Right lobe of liver (tissue), 6 donors: ENCODE results near the gene PRSS2. TPM values are rescaled to one million over a fixed set of nuclear protein-coding genes. Genes with fewer than 3 reads are reported as not detected.
"Not testable (repeated sequence)": the region's sequence is repeated elsewhere in the genome, so short reads cannot be mapped to it uniquely, and the experiment has no call there.

Experiments
- ATAC-seq, 4 donors: fragments of 200-7000 bp; cut with Tn5 transposase; one replicate each; pipeline ENCODE4 v1.9.1; 2020; ENCODE audit warnings: mild to moderate bottlenecking in 4 of 4, moderate library complexity in 4 of 4
- DNase-seq, 3 donors: peaks; one replicate each; pipeline ENCODE4 v3.0.0-alpha.2; 2020
- H3K27ac ChIP-seq, 3 donors: fragments of 200-600 bp; one replicate each; pipeline ENCODE4 v1.8.0; 2022
- H3K27me3 ChIP-seq, 2 donors: fragments of 200-600 bp; one replicate each; pipeline ENCODE4 v1.8.0; 2022
- H3K36me3 ChIP-seq, 4 donors: fragments of 200-600 bp; sonication (generic) in 1 of 4; one replicate each; pipeline versions ENCODE4 v1.5.1 to v1.8.0; 2017 to 2022; ENCODE audit warnings: control low read depth in 1 of 4
- H3K4me1 ChIP-seq, 4 donors: fragments of 200-600 bp; sonication (generic) in 1 of 4; one replicate each; pipeline versions ENCODE4 v1.5.1 to v1.8.0; 2017 to 2022; ENCODE audit warnings: control low read depth in 1 of 4
- H3K4me3 ChIP-seq, 3 donors: fragments of 200-600 bp; one replicate each; pipeline ENCODE4 v1.8.0; 2022
- H3K9me3 ChIP-seq, 4 donors: fragments of 200-600 bp; sonication (generic) in 1 of 4; one replicate each; pipeline versions ENCODE4 v1.5.1 to v1.8.0; 2017 to 2022; ENCODE audit warnings: control low read depth in 1 of 4
- POLR2A ChIP-seq: fragments of 450-650 bp; IDR thresholded peaks from one replicate; pipeline ENCODE4 v1.6.1; 2017; ENCODE audit warnings: antibody characterized with exemption, mild to moderate bottlenecking
- WGBS: methylation state at CpG from one replicate; pipeline ENCODE4 v1.1.6; 2018; ENCODE audit warnings: low coverage, low lambda C conversion rate; ENCODE audit not compliant: insufficient coverage; ENCODE audit errors: missing lambda C conversion rate; 5-methylcytosine and 5-hydroxymethylcytosine counted together
- intact Hi-C, 2 donors: fragments of 100-400 bp; cut with DNase I; formaldehyde crosslinking; loops; one replicate each; pipeline versions ENCODE4 v1.11.2 to v1.14.1; 2022
- total RNA-seq, 6 experiments: library from RNA; depleted of rRNA in 2 of 6; stranded (reverse); fragments of >200 nt in 2 of 6; fragmentation: NEBNext Ultra II Directional in 3 of 6; extraction: Animal tissue kit (Norgen Biotek cat#: 25700) in 3 of 6; gene quantifications; one replicate each; pipeline versions ENCODE4 v1.1.0 to v1.2.4, GENCODE V29; 2016 to 2023
- TF ChIP-seq, protein P1 (sequence below), 4 donors: fragments of 200-600 bp in 3 of 4; fragments of 450-650 bp in 1 of 4; IDR thresholded peaks; one replicate each; pipeline versions ENCODE4 v1.5.1 to v1.8.0; 2016 to 2022; ENCODE audit warnings: antibody characterized with exemption in 4 of 4, mild to moderate bottlenecking in 2 of 4
- donor health status: DM: no; HTN: yes; CAD: no.
- donor health status: DM: no; HTN: no; CAD: no.
- donor health status: DM: no; HTN: no; CAD: no.
- donor health status: DM: no; HTN: yes; CAD: no.
- donor health status: DM: no; HTN: yes; CAD: no.

PRSS2 gene
- total RNA-seq, 6 experiments from 2014 or later: 0.26 TPM; not detected in 5

DNA sequence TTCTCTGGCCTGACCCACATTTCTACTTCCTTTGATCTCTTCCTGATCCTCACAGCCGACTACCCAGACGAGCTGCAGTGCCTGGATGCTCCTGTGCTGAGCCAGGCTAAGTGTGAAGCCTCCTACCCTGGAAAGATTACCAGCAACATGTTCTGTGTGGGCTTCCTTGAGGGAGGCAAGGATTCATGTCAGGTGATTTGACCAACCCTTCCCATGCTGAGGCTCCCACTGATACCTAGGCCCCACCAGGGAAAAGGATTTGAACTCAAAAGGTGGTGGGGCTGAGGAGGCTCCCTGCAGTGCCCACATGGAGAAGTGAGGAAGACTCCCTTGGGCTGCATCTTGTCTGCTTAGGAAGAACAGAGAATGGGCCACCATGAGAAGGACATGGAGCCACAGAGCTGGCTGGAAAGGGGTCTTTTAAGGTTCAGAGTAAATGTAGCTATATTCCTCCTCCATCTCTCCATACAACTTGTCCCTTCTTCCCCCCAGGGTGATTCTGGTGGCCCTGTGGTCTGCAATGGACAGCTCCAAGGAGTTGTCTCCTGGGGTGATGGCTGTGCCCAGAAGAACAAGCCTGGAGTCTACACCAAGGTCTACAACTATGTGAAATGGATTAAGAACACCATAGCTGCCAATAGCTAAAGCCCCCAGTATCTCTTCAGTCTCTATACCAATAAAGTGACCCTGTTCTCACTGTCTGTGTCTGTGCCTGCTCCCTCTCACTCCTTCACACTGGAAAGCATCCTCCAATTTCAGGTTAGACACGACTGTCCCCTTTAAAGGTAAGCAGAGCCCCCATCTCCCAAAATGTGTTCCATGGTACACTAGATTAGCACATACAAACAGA is 18.2 kb upstream of the PRSS2 start:
- Histone ChIP-seq H3K36me3 (no peaks in the 10 kb centered on the region), H3K4me1 (no peaks in the 10 kb centered on the region), H3K4me3 (no peak overlapping the region), H3K9me3 (no peaks in the 10 kb centered on the region), H3K27me3 (no peaks in the 10 kb centered on the region), H3K27ac (no peak overlapping the region)
- TF ChIP-seq, protein P1, sequence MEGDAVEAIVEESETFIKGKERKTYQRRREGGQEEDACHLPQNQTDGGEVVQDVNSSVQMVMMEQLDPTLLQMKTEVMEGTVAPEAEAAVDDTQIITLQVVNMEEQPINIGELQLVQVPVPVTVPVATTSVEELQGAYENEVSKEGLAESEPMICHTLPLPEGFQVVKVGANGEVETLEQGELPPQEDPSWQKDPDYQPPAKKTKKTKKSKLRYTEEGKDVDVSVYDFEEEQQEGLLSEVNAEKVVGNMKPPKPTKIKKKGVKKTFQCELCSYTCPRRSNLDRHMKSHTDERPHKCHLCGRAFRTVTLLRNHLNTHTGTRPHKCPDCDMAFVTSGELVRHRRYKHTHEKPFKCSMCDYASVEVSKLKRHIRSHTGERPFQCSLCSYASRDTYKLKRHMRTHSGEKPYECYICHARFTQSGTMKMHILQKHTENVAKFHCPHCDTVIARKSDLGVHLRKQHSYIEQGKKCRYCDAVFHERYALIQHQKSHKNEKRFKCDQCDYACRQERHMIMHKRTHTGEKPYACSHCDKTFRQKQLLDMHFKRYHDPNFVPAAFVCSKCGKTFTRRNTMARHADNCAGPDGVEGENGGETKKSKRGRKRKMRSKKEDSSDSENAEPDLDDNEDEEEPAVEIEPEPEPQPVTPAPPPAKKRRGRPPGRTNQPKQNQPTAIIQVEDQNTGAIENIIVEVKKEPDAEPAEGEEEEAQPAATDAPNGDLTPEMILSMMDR (IDR thresholded peaks at IDR 0.05): no peak
- no peak for TF ChIP-seq POLR2A
- ATAC-seq: no peak
- intact Hi-C loops: no loop called here
- DNase-seq: no peak
- 41% methylated on average over 3 of the region's 3 CpGs for WGBS

DNA sequence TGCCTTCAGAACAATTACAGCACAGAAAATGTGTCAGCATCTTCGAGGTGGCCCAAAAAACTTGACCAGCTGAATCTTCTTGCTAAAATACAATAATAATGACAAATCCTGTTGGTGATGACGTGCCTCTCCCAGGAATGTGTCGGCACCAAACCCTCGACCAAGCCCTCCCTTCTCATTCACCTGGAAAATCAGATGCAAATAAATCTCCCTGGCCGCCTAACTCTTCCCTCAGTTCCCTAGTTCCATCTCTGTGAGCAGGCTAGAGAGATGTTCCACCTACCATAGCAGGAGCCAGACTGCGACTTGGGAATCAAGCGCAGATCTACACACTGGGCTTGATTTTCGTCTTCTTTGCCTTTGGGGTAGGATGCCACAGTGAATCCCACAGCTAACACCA is 17.4 kb upstream of the PRSS2 start:
- DNase-seq (no peak), ATAC-seq (no peak)
- Histone ChIP-seq H3K36me3 (no peaks in the 10 kb centered on the region), H3K9me3 (no peaks in the 10 kb centered on the region), H3K4me1 (no peaks in the 10 kb centered on the region), H3K27ac (no peak overlapping the region), H3K4me3 (no peak overlapping the region), H3K27me3 (no peaks in the 10 kb centered on the region)
- WGBS: 79% methylated on average over 8 of the region's 8 CpGs
- TF ChIP-seq, protein P1 (IDR thresholded peaks at IDR 0.05): no peak
- TF ChIP-seq POLR2A: no peak
- intact Hi-C loops: no loop called here

DNA sequence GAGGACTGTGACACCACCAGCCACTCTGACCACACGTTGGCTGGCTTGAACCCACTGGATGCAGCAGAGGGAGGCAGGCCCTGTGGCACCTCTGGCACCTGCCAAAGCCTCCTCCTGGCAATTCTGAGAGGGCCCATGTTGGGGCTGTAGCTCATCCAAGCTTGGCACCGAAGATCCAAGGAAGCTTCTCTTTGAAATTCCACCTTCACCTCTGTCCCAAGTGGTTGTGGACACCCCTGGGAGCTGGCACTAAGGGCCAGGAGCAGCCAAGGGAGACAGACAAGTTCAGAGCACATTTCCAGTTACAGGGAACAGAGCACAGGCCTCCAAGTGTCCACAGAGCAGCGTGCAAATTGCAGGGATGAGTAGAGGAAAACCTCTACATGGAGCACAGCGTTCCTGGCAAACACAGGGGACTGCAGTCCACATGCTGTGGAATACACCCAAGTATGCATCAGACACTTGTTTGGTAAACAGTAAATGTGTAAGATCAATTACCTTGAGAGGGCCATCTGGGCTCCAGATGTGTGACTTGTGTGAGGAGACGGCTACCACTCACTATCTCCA is 16.8 kb upstream of the PRSS2 start:
- H3K9me3 ChIP-seq, DNase-seq, H3K36me3 ChIP-seq, ATAC-seq, H3K4me1 ChIP-seq, H3K27ac ChIP-seq, H3K27me3 ChIP-seq, H3K4me3 ChIP-seq, intact Hi-C loops: not testable (repeated sequence)
- 58% methylated on average over 4 of the region's 5 CpGs for WGBS

DNA sequence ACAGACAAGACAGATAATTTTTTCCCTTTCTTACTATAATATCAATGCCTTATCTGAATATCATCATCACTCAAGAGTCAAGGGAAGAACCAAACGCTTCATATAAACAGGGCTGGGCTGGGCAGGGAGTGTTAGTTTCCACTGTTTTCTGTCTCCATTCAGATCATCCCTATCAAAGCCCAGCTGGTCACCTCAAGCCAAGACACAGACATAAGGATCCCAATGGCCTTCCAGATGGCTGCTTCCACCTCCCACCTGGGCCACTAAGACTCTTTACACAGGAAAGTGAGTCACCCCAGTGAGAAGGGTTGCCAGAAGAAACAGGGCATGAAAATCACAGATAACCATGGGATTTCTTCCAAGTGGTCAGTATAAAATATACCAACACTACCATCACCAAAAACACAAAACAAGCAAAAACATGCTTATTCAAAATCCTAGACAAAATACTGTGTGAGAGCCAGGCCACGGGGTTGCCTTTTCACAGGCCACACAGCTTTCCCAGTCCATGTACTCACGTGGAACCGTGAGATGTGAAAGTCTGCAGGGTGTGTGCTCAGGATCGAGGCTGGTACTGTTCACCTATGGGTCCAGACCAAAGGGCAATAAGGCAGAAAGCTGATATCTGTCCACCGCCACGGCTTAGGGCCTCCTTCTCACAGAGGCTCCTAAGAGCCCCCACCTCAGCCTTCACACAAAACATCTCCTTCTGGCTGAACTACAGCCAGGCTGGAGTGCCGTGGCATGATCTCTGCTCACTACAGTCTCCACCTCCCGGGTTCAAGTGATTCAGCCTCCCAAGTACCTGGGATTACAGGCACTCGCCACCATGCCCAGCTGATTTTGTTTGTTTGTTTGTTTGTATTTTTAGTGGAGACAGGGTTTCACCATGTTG is 15.8 kb upstream of the PRSS2 start:
- DNase-seq (no peak), ATAC-seq (peak in 1 of 4 donors; percentile 8)
- Histone ChIP-seq H3K4me3 (no peak overlapping the region), H3K36me3 (no peaks in the 10 kb centered on the region), H3K9me3 (no peaks in the 10 kb centered on the region), H3K27ac (no peak overlapping the region), H3K4me1 (no peaks in the 10 kb centered on the region), H3K27me3 (no peaks in the 10 kb centered on the region)
- intact Hi-C loops: no loop called here
- TF ChIP-seq, protein P1 (IDR thresholded peaks at IDR 0.05): no peak
- no peak for TF ChIP-seq POLR2A
- WGBS: 63% methylated on average over 2 of the region's 10 CpGs

DNA sequence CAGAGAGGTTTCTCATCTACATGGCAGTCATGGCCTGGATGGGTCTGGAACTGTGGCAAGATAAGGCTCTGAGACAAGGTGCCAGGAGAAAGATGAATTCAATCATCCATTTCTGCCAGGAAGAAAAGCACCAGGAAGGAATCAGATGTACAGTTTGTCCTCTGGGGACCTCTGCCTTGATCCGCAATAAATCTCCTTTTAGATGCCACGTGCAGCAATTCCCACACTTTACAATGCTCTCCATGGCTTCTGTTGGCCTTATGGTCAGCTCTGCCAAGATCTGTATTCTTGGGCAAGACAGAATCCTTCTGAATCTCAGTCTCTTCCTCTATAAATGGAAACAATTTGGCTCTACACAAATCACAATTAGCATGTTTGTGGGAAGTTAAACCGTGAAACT is 12.5 kb upstream of the PRSS2 start:
- ATAC-seq, H3K27ac ChIP-seq, intact Hi-C loops, H3K36me3 ChIP-seq, H3K4me3 ChIP-seq, H3K27me3 ChIP-seq, DNase-seq, H3K9me3 ChIP-seq, H3K4me1 ChIP-seq: not testable (repeated sequence)
- 66% methylated on average over 3 of the region's 3 CpGs for WGBS
